ENCODE data around the gene PSD.

The PSD gene

GRCh38 chr10:102379383-102379782 is 39.2 kb downstream of the PSD start:
- TF ChIP-seq CTCF (IDR thresholded peaks at IDR 0.05) (no peak), ZFX (IDR thresholded peaks at IDR 0.05; ENCODE audit: borderline replicate concordance) (no peak)

DNA sequence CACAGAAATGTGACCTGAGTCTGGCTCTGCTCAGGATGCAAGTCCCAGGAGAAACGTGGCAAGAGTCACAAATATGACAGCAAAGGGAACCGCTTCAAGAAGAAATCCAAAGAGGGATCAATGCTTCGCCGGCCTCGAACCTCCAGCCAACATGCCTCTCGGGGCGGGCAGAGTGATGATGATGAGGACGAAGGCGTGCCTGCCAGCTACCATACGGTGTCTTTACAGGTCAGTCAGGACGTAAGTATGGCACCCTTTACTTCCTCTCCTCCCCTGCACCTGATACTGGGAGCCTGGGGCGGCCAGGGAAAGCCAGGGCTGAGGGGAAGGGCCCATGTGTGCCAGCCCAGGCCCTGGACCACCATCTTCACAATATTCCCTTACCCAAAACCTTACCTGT is 41.7 kb downstream of the PSD start:
- no peak overlapping the region for H3K27ac ChIP-seq
- TF ChIP-seq ZFX (IDR thresholded peaks at IDR 0.05; ENCODE audit: borderline replicate concordance) (no peak), CTCF (IDR thresholded peaks at IDR 0.05) (no peak)

More at GRCh38 chr10:102379383-102379782, 39.2 kb downstream of the PSD start:
- no peak overlapping the region for H3K27ac ChIP-seq

GRCh38 chr10:102375867-102376266 is 42.7 kb downstream of the PSD start:
- TF ChIP-seq CTCF (IDR thresholded peaks at IDR 0.05) (no peak), ZFX (IDR thresholded peaks at IDR 0.05; ENCODE audit: borderline replicate concordance) (no peak)

DNA sequence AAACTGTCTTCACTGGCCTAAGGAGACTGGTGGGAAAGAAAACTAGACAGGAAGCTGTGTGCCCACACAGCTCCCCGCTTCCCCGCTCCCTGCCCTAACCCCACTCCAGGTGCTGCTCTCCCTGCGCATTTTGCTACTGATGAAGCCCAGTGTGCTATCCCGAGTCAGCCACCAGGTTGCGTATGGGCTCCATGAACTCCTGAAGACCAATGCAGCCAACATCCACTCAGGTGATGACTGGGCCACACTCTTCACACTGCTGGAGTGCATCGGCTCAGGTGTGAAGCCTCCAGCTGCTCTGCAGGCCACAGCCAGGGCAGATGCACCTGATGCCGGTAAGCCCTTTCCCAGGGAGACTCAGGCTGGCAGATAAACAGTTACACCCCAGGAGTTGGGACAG is 43.3 kb downstream of the PSD start:
- TF ChIP-seq ZFX (IDR thresholded peaks at IDR 0.05; ENCODE audit: borderline replicate concordance) (no peak), CTCF (IDR thresholded peaks at IDR 0.05) (no peak)

More at GRCh38 chr10:102375867-102376266, 42.7 kb downstream of the PSD start:
- H3K27ac ChIP-seq = no peak overlapping the region

GRCh38 chr10:102371295-102371694 is 47.3 kb downstream of the PSD start:
- H3K27ac ChIP-seq = no peak overlapping the region
- no peak for TF ChIP-seq ZFX (IDR thresholded peaks at IDR 0.05; ENCODE audit: borderline replicate concordance)
- TF ChIP-seq CTCF (IDR thresholded peaks at IDR 0.05) = no peak

More for the DNA sequence above, 43.3 kb downstream of the PSD start:
- H3K27ac ChIP-seq = no peak overlapping the region

- no peak overlapping the region for H3K27ac ChIP-seq
- TF ChIP-seq CTCF (IDR thresholded peaks at IDR 0.05) (no peak), ZFX (IDR thresholded peaks at IDR 0.05; ENCODE audit: borderline replicate concordance) (no peak)
Measured at GRCh38 chr10:102368077-102368476, 50.5 kb downstream of the PSD start.

GRCh38 chr10:102367441-102367840 is 51.1 kb downstream of the PSD start:
- H3K27ac ChIP-seq = no peak overlapping the region
- TF ChIP-seq ZFX (IDR thresholded peaks at IDR 0.05; ENCODE audit: borderline replicate concordance) (no peak), CTCF (IDR thresholded peaks at IDR 0.05) (no peak)
